Fibroblast of gingiva (primary cell): ENCODE measurements around the gene APOL1.
"Not testable (repeated sequence)": the region's sequence is repeated elsewhere in the genome, so short reads cannot be mapped to it uniquely, and the experiment has no call there.

ENCODE experiments used
- DNase-seq: peaks from one replicate; pipeline ENCODE4 v3.0.0-alpha.2; 2011; ENCODE audit warnings: low read depth

APOL1 gene

DNA sequence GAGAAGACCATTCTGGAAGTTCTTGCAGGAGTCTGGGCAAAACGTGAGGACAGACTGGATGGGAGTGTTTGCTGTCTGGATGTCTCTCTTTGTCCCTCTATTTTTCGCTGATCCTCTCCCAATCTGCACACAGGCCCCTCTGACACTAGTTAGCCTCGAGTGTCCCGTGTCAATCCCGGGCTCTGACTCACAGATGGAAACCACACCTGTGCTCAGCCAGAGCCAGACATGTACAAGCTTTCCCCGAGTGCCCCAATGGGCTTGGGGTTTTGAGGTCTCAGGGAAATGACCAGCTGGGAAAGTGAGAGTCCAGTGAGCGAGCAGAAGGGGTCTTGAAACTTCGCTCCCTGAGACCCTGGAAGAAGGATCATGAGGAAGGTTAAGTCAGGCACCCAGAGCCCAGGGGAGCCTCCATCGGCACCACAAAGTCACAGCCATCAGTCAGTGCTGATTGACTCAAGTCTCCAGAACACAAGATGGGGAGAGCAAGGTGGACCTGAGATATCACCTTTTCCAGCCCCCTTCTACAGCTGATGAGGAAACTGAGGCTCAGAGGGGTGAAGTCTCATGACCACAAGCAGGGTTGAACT, 27.5 kb upstream of the APOL1 start:
- no peak for DNase-seq

DNA sequence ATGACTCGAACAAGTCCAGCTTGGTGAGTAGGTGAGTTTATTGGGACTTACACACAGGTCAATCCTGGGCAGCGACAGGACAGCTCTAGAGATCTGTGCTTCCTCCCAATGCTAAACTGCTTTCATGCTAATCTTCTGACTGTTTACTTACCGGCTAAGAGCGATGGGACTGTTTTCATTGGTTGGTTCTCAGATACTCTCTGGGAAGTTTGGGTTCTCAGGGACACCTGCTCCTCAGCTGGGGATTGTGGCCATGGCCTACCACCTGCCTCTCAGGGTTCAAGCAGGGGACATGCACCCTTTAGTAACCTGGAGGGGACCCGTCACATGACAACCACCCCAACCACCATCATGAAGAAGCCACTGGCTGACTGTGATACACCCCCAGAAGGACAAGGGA, 26.7 kb upstream of the APOL1 start:
- no peak for DNase-seq

DNA sequence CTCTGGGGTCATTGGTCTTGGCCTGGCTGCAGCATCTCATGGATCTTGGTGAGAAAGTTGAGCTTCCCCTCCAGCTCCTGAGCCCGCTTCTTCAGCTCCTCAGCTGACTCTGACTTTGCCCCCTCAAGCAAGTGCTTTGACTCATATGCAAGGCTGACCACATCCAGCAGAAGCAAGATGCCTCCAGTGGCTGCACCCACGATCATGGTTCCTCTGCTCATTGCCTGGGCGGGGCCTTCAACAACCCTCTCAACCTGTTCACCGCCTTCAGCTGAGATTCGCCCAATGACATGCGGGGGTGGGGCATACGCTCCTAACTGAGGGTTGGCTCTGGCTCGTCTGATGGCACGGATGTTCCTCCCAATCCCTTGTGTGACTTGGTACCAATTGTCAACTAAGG, 25.5 kb upstream of the APOL1 start:
- no peak for DNase-seq

DNA sequence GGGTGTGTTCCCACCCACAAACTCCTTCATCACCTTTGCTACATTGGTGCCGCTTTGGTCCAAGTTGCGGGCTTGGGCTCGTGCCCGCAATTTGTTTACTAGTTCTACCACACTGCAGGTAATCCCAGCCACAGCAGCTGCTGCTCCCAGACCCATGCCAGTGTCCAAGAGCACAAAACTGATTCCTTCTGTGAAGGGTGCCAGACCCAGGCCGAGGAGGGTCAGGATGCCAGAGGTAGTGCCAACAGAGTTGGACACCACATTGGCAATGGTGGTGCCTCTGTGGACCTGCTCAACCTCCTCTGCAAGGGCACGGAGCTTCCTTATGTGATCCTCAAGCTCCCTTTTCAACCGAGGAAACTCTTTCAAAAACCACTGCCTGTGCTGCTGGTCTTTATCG, 25.1 kb upstream of the APOL1 start:
- DNase-seq, result no peak

DNA sequence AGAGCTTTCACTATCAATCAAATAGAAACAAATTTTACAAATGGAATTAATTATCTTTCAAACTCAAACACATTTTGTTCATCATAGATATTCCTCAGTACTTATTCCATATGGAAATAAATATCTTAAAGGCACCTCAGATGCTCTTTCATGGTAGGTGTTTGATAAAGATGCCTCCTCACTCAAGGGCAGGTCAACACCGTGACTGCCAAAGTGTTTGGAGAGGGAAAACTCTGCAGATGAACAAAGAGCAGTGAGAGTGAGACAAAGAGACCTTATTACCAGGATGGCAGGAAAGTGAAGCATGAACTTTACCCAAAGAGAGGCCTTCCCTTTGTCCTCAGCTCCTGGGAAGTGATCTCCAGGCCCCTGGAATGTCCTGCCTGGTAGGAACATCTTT, 24.6 kb upstream of the APOL1 start:
- not testable (repeated sequence) for DNase-seq

DNA sequence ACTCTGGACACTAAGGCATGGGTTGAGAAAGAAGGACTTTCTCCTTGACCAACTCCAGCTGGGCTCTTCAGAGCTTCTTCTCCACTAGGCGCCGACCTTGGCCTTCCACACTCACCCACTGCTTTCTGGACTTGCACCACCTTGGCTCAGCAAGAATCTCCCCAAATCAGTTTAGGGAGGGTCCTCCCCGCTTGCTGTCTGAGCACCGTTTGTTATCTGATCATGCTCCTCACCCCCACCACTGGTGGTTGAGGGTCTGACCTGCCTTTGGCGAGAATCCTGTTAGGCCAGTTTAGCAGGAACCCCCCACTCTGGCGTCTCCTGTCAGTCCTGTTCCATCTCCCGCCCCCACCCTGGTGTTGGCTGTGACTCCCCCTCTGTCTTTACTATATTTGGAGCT, 24.0 kb upstream of the APOL1 start:
- DNase-seq, result no peak

DNA sequence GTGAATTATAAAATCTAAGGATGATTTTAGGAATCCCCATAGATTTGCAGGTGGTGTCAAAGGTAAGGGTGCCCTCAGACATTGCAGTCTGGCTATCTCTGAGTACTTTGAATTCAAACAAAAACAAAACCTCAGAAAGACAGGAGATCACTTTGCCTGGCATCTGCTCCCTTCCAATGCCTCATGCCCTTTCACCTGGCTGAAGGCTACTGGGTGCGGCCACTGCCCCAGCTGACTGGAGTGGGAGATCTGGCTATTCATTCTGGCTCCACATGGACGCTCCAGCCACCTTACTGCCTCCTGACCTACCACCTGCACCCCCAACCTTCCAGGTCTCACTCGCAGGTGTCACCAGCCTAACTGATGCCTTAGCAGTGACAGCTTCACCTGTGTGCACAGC, 23.3 kb upstream of the APOL1 start:
- not testable (repeated sequence) for DNase-seq

DNA sequence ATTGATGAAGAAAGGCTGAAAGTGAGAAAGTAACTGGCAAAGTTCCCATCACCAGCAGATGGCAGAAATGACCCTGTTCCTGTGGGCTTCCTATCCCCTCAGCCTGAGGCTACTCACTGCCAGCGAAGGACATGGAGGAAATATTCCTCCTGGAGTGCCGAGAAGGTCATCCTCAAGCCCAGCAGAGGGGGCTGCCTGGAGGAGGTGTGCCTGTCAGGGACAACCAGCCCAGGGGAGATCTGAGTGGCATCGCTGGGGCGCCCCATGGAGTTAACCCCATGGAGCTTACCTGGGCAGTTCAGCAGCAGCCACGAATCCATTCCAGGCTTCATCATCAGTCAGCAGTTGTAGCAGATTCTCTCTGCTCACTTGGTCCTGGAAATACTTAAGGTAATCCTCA, 21.9 kb upstream of the APOL1 start:
- not testable (repeated sequence) for DNase-seq

DNA sequence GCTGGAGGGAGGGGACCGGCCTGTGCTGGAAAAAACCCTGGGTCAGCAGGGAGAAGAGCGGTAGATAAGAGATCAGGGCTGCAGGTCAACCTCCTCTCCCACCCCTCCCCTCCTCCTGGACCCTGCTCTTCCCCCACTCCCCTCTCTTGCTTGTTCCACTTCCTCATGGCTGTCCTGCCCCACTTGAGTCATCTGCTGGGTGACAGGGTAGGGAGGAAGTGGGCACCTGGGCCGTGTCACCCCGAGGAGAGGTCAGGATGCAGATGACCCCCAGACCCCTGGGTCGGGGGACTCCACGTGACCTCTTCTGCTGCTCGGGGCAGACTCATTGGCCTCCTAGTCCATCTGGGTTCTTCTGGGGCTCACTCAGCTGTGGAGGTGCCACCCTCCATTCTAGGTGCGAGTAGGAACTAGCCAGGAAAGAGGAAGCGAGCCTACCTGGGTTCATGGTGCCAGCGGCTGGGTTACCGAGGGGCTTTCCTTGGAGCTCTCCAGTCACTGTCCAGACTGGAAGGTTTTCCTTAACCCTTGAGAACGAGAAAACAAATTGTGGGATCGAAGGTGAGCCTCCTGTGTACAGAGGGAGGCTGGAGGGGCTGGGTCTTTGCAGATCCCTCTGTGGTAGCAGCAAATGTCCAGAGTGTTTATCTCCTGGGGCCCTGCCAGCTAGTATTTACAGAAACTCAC, 20.1 kb upstream of the APOL1 start:
- DNase-seq, result no peak

DNA sequence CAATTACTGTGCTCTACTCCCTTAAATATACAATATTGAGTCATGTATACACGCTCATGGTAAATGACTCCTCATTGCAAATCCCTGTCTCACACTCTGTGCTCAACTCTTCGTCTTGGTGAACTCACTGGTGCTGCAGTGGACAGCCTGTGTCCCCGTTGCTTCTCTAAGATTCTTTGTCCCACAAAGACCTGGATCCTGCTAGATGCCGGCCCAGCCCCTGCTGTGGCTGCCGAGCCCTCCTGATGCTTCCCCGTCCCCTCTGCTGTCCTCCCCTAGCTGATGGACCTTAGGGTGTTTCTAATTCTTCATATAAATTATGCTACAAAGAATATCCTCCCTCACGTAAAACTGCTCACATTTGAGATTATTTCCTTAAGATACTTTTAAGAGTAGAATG, 19.1 kb upstream of the APOL1 start:
- no peak for DNase-seq

DNA sequence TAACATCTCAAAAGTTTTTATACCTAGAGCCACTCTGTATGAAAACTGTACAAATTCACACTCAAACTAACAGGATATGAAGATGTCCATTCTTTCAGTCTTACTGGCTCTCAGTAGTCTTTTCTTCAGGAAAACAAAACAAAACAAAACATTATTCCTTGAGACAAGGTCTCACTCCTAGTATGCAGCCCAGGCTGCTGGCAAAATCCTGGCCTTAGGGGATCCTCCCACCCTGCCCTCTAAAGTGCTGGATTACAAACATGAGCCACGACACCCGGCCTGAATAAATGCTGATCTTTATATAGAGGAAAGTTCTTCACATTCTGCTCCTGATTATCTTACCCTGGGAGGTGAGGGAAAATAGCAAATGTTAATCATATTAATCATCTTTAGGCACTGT, 18.7 kb upstream of the APOL1 start:
- DNase-seq, result no peak

DNA sequence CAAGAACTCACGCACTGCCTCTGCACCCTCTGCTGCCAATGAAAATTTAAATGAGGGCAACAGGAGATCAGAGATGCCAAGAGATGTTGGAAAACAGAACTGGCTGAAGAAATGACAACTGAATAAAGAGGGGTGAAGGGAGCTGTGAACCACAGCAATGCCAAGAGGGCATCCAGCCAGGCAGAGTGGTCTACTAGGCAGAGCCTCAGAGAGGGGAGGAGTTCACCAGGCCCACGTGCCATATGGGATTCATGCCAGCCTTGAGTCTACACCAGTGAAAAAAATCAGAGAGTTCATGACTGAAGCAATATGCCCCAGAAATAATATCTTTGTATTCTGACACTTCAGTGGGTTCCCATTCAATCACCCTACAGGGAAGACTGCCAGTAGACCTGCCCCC, 18.0 kb upstream of the APOL1 start:
- no peak for DNase-seq

DNA sequence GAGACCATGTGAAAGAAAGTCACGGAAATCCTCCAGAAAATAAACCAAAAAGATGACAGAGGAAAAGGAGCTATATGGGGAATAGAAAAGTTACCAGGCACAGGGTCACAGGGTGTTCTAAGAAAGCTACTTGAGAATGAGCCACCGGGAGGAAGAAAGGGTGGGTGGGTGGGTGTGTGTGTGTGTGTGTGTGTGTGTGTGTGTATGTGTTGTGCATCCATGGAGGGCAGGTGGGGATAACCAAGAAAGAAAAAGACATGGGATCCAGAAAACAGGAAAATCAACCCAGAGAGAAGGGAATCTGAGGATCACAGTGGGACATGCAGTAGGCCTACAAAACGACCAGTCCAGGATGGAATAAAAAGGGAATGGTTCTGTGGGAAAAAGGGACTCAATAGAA, 17.3 kb upstream of the APOL1 start:
- DNase-seq, result no peak

DNA sequence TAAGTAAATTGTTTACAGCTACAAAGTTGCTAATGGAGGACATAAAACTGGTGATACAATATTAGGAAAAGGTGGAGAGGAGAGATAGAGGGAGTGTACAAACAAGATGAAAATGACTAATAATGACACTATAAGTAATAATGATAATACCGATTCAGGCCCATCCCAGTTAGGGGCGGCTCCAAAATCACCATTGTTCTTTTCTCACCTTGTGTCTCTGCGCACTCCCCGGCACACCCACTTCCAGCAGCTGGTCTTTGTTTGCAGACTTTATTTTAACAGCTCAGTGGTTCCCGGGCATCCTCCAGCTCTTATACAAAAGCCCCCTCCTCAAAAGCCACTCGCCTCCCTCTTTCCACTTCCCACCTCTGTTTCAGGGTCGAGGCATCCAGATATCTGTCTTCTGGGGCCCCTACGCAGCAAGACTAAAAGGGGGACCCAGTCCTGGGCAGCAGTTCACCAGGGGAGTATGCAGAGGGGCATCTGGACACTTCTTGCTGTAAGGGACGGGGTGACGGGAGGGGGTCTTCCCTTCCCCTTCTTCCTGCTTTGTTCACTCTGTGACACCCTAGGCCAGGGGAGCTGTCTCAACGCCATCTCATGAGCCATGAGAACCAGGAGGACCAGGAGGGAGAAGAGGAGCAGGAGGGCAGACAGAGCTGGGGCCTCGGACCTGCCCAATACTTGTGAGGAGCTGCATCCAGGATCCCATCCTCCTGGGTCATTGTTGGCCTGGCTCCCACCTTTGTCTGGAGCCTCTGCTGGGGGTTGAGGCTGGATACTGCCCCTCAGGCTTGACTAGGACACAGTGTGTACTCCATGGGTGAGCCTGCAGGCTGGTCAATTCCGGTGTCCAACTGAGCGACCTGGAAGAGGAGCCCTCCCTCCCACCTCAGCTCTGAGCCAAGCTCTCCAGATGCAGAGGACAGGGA, 16.3 kb upstream of the APOL1 start:
- DNase-seq, result no peak

DNA sequence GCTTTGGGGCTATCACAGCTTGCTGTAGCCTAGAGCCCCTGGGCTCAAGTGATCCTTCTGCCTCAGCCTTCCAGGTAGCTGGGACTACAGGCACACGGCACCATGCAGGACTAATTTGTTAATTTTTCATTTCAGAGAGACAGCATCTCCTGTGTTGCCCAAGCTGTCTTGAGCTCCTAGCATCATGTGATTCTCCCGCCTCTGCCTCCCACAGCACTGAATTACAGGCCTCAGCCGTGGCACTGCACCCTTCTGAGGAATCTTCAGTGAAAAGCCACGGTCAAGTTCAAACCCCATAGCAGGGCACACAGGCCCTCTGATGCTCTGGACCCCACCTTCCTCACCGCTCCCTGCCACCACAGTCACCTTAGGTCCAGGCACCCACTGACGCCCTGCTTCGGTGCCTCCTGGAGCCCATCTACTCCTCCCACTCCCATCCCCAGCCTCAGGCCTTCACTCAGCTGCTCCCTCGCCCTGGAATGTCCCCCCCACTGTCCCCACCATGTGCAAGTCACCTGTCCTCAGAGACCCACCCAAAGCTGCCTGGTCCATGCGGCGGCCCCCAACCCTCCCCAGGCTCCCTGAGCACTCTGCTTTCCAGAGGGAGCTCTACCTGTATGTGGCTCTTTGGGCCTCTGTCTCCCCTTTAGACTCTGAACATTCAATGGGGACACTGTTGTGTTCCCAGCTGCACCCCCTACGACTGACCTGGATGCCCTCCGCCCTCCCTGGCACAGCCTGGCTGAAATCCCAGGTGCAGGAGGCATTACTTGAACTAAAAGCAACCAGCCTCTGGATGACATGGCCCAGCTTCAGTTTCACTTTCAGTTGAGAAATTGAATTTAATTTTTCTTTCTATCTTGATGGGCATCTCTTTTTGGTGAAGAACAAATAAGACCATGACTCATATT, 15.2 kb upstream of the APOL1 start:
- DNase-seq, result peak; percentile 13

DNA sequence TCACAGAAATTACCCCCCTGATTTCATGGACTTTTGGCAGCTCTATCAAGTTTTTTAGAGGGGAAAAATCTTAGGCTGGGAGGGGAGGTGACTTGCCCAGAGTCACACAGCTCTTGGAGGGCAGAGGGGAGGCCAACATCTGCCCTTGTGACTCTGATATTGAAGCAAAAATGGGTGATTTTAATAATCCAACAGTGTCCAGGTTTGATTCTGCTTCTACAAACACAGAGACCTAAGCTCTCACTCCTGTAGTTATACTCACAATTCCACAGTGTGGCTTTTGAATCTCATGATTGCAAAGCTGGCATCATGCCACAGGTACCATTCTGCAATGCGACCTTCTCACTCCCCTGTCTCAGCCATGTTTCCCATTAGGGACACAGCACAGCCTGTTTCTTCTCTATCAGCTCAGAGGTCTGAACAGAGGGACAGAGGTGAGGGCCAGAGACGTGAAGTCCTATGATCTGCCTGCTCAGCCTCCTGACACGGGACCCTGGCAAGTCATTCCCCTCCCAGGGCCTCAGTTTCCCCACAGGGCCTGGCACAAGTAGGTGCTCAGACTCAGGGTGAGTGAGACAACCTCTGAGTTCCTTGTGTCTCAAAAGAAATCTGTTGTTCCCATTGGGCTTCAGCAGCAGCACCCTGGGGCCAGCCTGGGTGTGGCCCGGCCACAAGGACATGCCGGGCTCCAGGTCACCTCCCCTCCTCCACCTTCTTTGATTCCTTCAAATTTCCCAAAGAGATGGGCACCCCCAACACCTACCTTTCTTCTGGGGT, 14.4 kb upstream of the APOL1 start:
- peak; percentile 10 for DNase-seq

DNA sequence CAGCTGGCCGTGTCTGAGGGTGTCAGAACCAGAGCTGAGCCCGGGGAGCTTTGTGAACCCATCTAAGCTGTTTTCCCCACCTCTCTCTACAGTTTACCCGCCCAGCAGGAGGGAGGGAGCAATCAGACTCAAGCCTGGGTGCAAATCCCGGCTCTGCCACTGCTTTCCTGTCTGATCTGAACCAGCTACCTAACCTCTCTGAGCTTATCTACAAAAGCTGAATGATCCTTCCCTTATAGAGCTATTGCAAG, 13.9 kb upstream of the APOL1 start:
- DNase-seq, result no peak

DNA sequence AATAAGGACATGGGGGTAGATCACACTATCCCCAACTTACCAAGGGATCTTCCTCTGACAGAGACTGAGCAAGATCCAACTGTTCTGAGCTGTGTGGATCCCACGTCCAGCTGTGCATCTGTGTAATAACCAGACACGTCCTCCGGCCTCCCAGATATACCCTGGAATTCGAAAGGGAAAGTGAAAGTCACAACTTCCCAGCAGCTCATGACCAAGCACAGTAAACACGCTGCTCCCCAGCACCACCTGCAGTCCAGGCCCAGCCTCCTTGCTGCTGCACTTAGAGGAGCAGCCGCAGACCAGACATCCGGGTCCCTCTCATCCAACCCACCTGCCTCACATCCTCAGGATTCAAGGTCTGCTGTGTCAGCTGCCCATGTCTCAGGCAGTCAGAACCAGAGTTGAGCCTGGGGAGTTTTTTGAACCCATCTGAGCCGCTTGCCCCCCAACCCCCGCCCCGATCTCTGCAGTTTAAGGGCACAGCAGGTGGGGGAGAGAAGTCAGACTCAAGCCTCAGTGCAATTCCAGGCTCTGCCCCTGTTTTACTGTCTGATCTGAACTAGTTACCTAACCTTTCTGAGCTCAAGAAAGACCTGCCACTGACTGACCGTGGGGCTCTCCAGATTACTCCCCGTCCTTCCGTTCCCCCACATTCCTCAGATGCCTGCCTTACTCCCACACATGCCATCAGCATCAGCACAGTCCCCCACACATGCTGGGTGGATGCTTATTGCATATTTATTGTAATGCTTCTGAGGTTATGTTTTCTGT, 13.3 kb upstream of the APOL1 start, which contains the start of gene APOL2:
TSS of gene APOL2 (minus strand) at position 127 of the 771 bp plus-strand sequence. CDS start 6,365 bp downstream, outside the sequence.
- DNase-seq, result peak; percentile 89

DNA sequence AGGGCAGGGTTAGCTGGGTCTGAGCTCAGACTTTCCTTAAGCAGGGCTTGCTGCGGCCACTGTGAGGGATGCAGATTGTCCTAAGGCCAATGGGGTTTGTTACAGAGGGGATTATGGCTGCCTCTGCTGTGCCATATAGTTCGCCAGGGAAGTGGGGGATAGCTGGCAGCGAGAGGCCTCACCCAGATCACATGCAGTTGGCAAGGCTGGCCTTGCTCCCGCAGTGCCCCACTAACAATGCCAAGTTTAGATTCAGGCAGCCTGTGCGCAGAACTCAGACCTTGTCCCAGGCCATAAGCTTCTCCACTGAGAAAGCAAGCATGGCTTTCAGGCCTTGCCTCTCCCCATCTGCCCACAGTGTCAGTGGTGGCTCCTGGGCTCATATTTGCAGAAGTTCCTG, 8.9 kb upstream of the APOL1 start:
- no peak for DNase-seq

DNA sequence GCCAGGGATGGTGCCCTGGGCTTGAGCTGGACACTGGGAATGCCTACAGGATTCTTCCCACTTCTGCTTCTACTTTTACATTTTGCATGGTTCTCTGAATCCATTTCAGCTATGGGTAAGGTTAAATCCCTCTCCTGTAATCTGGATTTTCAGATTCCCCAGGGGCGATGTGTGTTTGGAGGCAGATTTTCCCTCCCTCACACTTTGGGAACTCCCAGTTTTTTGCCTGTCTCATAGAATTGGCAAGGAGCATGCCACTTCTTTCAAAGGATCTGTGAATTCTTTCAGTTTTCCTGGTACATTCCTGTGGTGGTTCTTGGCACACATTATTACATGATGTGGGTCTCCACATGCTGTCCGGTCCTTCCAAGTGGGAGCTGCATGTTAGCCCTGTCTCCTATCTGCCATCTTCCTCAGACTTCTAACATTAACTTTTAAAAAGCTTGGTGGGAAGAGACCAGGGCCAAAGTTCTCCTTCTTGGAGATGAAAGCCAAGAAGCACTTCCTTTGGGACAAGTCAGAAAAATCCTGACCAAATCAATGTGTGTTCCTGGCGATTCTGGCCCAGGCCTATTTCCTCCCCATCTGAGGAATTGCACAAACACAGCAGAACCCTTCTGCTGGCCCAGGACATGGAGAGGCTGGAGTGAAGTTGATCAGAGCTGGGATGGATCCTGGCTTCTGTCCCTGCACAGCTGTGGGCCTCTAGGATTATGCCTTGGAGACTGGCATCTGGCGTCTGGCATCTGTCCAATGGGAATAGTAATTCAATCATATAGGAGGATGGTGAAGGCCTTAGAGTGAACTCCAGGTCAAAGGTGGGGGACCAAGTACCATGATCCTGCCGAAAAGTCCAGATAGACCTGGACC, 8.2 kb upstream of the APOL1 start:
- DNase-seq, result peak; percentile 59
